ENCODE data around the gene MFF. TPM values are rescaled to one million over a fixed set of nuclear protein-coding genes. Genes with fewer than 3 reads are reported as not detected.

MFF gene
- total and polyA plus RNA-seq, 2 of the 4 experiments (the other 2 are of a cell fraction): 70.1 to 86.4 TPM

DNA sequence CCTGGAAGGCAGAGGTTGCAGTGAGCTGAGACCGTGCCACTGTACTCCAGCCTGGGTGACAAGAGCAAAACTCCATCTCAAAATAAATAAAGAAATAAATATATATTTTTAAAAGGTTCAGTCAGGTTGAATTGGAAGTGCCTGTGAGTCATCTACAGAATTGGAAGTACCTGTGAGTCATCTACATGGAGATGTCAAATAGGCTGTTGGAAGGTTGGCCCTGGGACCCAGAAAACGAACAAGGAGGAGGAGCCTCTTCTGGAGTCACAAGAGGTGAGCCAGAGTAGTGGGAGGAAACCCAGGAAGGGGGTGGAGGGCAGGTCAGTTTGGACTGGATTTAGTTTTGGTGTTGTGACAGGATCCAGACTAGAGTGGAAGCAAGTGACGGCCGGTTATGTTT lies 77.9 kb downstream of the MFF start:
- Histone ChIP-seq H3K4me1 (ENCODE audit: control insufficient read depth, insufficient read depth, low read length) (peaks cover 1% of the 10 kb centered on the region; the same call in 1 of the 2 replicates), H3K9me1 (ENCODE audit: insufficient read depth, low read length) (no peaks in the 10 kb centered on the region), H3K14ac (replicated peaks; ENCODE audit: low read depth, low read length) (no peak overlapping the region), H3K23ac (ENCODE audit: low read depth, low read length) (no peak overlapping the region), H2BK15ac (ENCODE audit: low read depth, low read length) (no peak overlapping the region), H2AK9ac (replicated peaks; ENCODE audit: low read depth, low read length, poor library complexity) (no peak overlapping the region), H3K27ac (ENCODE audit: insufficient read depth, low read length) (no peak overlapping the region), H4K91ac (ENCODE audit: insufficient read depth, low read depth, low read length) (no peak overlapping the region), H3K27me3 (ENCODE audit: control insufficient read depth, insufficient read depth, low read length) (no peaks in the 10 kb centered on the region), H3K4ac (ENCODE audit: low read depth, low read length) (no peak overlapping the region), H3K18ac (ENCODE audit: low read depth, low read length) (no peak overlapping the region), H3K36me3 (ENCODE audit: control insufficient read depth, insufficient read depth, low read length) (no peaks in the 10 kb centered on the region), H3K4me3 (ENCODE audit: insufficient read depth, low read depth, low read length) (no peak overlapping the region), H2AFZ (replicated peaks; ENCODE audit: low read length, poor library complexity) (no peak overlapping the region), H3K9me3 (ENCODE audit: control insufficient read depth, insufficient read depth, low read length) (no peaks in the 10 kb centered on the region), H2BK120ac (ENCODE audit: low read depth, low read length) (no peak overlapping the region), H2AK5ac (ENCODE audit: low read depth, low read length) (no peak overlapping the region), H3K4me2 (ENCODE audit: low read depth, low read length) (no peak overlapping the region), H4K20me1 (ENCODE audit: insufficient read depth, low read length) (no peaks in the 10 kb centered on the region), H4K8ac (ENCODE audit: low read depth in 2 of 2, low read length in 2 of 2) (no peak overlapping the region), H3K56ac (ENCODE audit: extremely low read depth, insufficient read depth, low read length) (no peak overlapping the region), H3K9ac (ENCODE audit: low read depth, low read length) (no peak overlapping the region), H2BK5ac (ENCODE audit: low read depth, low read length, poor library complexity, severe bottlenecking) (no peak overlapping the region), H2BK20ac (ENCODE audit: low read depth, low read length) (no peak overlapping the region), H3K79me1 (ENCODE audit: low read depth in 1 of 2, low read length in 2 of 2) (no peaks in the 10 kb centered on the region), H4K5ac (ENCODE audit: low read depth, low read length) (no peak overlapping the region)
- ATAC-seq (ENCODE audit: low read depth): no peak
- no TSS peak for BruUV-seq (replicated peaks)
- in situ Hi-C loops (cut with MboI; ENCODE audit: low sequenced_read_pairs) (loop anchor here (10.0 kb wide), 1 partner anchor 472 kb away; the partner anchor contains the start of gene DAW1), dilution Hi-C loops (cut with HindIII; ENCODE audit: low sequenced_read_pairs, unreplicated experiment) (no loop called here), intact Hi-C loops (cut with micrococcal nuclease) (loop anchor here (10.0 kb wide), 2 partner anchors 268 to 1252 kb away; no protein-coding TSS in a partner anchor)
- ChIA-PET CTCF (no interaction called here), POLR2A (ENCODE audit: unreplicated experiment) (no interaction called here)
- no CpG with 5 or more reads among the region's 4 CpGs for WGBS, 2 experiments (ENCODE audit: extremely low coverage in 2 of 2, insufficient read length in 1 of 2)
- no peak for DNase-seq
- TF ChIP-seq RFX5 (IDR thresholded peaks at IDR 0.05; ENCODE audit: low read depth, low read length) (no peak), BHLHE40 (IDR thresholded peaks at IDR 0.05; ENCODE audit: low read depth, low read length) (no peak), POLR2A (IDR thresholded peaks at IDR 0.05; ENCODE audit: low read depth, low read length) (no peak), NFE2L2 (IDR thresholded peaks at IDR 0.05; ENCODE audit: low read depth, low read length) (no peak), ELK1 (IDR thresholded peaks at IDR 0.05; ENCODE audit: borderline replicate concordance, low read depth, low read length) (no peak), MAZ (IDR thresholded peaks at IDR 0.05; ENCODE audit: borderline replicate concordance, low read depth, low read length) (no peak), MXI1 (IDR thresholded peaks at IDR 0.05; ENCODE audit: borderline replicate concordance, low read depth, low read length) (no peak), FOS (IDR thresholded peaks at IDR 0.05; ENCODE audit: low read depth, low read length) (no peak), MAFK (IDR thresholded peaks at IDR 0.05; ENCODE audit: low read depth, low read length) (no peak), CHD1 (IDR thresholded peaks at IDR 0.05; ENCODE audit: low read depth, low read length) (no peak), RAD21 (IDR thresholded peaks at IDR 0.05; ENCODE audit: low read length) (no peak)
